Neuron (in vitro differentiated cells): ENCODE data around the gene SH3GLB1.

Experiments
- H2AFZ ChIP-seq: one replicate; pipeline ENCODE4 v1.6.1; 2013; ENCODE audit warnings: low read depth, mild to moderate bottlenecking, inconsistent platforms, low read length, moderate library complexity
- H3K27me3 ChIP-seq: one replicate; pipeline ENCODE4 v1.6.1; 2013; ENCODE audit warnings: low read length; ENCODE audit not compliant: insufficient read depth
- H3K36me3 ChIP-seq: one replicate; pipeline ENCODE4 v1.6.1; 2013; ENCODE audit warnings: low read length; ENCODE audit not compliant: insufficient read depth
- H3K4me1 ChIP-seq: one replicate; pipeline ENCODE4 v1.6.1; 2013; ENCODE audit warnings: low read length; ENCODE audit not compliant: insufficient read depth
- H3K4me3 ChIP-seq: 2 replicates; pipeline ENCODE4 v1.5.1; 2013; ENCODE audit warnings: mild to moderate bottlenecking, low read length, moderate library complexity
- H3K9me3 ChIP-seq: one replicate; pipeline ENCODE4 v1.6.1; 2013; ENCODE audit warnings: low read length

The SH3GLB1 gene

GRCh38 chr1:86788300-86789206 lies 84.2 kb downstream of the SH3GLB1 start:
- H3K4me3 ChIP-seq, result no peak overlapping the region
- H2AFZ ChIP-seq, result no peak overlapping the region
- no peaks in the 10 kb centered on the region for H3K27me3 ChIP-seq
- H3K4me1 ChIP-seq, result peaks cover 14% of the 10 kb centered on the region
- H3K36me3 ChIP-seq, result no peaks in the 10 kb centered on the region
- no peaks in the 10 kb centered on the region for H3K9me3 ChIP-seq

GRCh38 chr1:86795316-86795715 lies 90.9 kb downstream of the SH3GLB1 start:
- H3K4me3 ChIP-seq, result no peak overlapping the region
- peaks cover 20% of the 10 kb centered on the region for H3K4me1 ChIP-seq

More at GRCh38 chr1:86795316-86795715, 90.9 kb downstream of the SH3GLB1 start:
- H3K27me3 ChIP-seq, result no peaks in the 10 kb centered on the region
- no peaks in the 10 kb centered on the region for H3K36me3 ChIP-seq
- no peaks in the 10 kb centered on the region for H3K9me3 ChIP-seq
- H2AFZ ChIP-seq, result no peak overlapping the region
